NCI-H2196 (cell line): ENCODE measurements around the gene FZR1.
"Not testable (repeated sequence)": the region's sequence is repeated elsewhere in the genome, so short reads cannot be mapped to it uniquely, and the experiment has no call there.

Source experiments
- DNase-seq: peaks from one replicate; lab custom pipeline; 2025; ENCODE audit not compliant: unreplicated experiment; lab: John Stamatoyannopoulos, UW

Gene FZR1

DNA sequence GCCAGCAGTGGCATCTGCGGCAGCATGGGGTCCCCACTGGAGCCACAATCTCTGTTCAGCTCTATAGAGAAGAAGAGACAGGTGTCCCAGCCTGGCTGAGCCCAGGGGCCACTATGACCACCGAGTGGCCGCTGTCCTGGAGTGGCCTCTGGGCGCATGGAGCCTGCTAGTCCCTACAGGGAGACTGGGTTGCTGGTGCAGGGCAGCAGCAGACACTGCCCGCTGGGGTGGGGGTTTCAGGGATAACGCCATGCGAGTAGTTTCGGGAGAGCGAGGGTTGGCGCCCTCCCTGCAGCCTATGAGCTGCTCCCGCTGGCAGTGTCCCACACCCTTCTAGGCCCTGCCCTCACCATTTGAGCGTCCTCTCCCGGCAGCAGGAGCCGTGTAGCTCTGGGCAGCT is 22.0 kb downstream of the FZR1 start:
- DNase-seq: no peak

DNA sequence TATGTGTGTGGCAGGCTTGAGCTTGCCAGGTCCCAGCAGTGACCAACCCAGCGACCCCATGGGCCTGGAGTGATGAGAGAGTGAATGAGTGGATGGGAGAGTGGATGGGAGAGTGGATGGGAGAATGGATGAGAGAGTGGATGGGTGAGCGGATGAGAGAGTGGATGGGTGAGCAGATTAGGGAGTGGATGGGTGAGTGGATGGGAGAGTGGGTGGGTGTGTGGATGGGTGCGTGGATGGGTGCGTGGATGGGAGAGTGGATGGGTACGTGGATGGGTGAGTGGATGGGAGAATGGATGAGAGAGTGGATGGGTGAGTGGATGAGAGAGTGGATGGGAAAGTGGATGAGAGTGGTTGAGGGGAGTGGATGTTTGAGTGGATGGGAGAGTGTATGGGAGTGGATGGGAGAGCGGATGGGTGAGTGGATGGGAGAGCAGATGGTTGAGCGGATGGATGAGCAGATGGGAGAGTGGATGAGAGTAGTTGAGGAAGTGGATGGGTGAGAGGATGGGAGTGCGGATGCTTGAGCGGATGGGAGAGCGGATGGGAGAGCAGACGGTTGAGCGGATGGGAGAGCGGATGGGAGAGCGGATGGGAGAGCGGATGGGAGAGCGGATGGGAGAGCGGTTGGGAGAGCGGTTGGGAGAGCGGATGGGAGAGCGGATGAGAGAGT is 22.6 kb downstream of the FZR1 start:
- DNase-seq: no peak

DNA sequence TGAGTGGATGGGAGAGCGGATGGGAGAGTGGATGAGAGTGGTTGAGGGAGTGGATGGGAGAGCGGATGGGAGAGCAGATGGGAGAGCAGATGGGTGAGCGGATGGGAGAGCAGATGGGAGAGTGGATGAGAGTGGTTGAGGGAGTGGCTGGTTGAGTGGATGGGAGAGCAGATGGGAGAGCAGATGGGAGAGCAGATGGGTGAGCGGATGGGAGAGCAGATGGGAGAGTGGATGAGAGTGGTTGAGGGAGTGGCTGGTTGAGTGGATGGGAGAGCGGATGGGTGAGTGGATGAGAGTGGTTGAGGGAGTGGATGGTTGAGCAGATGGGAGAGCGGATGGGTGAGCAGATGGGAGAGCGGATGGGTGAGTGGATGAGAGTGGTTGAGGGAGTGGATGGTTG is 23.2 kb downstream of the FZR1 start:
- DNase-seq: not testable (repeated sequence)

- no peak for DNase-seq
Observed at GRCh38 chr19:3530389-3530788, 24.3 kb downstream of the FZR1 start.

DNA sequence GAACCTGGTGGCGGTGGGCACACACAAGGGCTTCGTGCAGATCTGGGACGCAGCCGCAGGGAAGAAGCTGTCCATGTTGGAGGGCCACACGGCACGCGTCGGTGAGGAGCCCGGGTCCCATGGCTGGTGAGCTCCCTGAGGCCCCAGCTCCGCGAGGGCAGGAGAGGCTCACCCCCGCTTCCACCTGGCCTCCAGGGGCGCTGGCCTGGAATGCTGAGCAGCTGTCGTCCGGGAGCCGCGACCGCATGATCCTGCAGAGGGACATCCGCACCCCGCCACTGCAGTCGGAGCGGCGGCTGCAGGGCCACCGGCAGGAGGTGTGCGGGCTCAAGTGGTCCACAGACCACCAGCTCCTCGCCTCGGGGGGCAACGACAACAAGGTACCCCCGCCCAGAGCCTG is 25.6 kb downstream of the FZR1 start:
- no peak for DNase-seq

DNA sequence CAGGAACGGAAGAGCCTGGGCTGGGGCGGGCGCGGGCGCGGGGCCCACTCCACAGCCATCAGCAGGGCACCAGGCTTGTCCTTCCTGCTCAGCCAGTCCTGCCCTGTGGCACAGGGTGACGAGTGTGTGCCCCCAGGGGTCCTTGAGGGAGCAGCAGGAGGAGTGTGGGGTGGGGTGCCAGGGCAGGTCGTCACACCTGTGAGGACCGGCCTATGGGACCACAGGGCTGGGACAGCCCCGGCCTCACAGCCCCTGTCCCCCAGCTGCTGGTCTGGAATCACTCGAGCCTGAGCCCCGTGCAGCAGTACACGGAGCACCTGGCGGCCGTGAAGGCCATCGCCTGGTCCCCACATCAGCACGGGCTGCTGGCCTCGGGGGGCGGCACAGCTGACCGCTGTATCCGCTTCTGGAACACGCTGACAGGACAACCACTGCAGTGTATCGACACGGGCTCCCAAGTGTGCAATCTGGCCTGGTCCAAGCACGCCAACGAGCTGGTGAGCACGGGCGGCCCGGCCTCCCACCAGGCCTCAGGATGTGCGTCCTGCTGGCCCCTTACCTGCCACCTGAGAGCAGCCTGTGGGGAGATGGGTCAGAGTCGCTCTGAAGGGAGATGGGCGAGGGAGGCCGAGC is 26.2 kb downstream of the FZR1 start:
- no peak for DNase-seq

- no peak for DNase-seq
Observed at GRCh38 chr19:3533033-3533432, 26.9 kb downstream of the FZR1 start.

GRCh38 chr19:3533563-3534216 is 27.6 kb downstream of the FZR1 start:
- no peak for DNase-seq

DNA sequence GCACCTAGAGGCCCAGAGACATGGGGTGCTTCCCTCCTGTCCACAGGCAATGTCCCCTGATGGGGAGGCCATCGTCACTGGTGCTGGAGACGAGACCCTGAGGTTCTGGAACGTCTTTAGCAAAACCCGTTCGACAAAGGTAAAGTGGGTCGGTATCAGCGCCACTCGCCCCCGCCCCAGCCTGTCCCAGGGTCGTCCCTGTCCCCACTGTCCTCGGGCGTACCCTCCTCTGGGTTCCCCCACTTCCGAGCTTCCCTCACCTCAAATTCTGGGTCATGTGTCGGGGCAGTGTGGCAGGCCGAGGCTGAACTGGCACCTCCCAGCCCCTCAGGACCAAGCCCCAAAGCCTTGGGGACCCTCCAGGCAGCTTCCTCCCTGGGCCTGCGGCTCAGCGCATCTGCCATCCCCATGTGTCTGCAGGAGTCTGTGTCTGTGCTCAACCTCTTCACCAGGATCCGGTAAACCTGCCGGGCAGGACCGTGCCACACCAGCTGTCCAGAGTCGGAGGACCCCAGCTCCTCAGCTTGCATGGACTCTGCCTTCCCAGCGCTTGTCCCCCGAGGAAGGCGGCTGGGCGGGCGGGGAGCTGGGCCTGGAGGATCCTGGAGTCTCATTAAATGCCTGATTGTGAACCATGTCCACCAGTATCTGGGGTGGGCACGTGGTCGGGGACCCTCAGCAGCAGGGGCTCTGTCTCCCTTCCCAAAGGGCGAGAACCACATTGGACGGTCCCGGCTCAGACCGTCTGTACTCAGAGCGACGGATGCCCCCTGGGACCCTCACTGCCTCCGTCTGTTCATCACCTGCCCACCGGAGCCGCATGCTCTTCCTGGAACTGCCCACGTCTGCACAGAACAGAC is 28.5 kb downstream of the FZR1 start:
- DNase-seq: no peak

DNA sequence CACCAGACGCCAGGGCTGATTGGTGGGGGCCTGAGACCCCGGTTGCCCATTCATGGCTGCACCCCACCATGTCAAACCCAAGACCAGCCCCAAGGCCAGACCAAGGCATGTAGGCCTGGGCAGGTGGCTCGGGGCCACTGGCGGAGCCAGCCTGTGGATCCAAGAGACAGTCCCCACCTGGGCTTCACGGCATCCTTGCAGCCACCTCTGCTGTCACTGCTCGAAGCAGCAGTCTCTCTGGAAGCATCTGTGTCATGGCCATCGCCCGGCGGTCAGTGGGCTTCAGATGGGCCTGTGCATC is 29.1 kb downstream of the FZR1 start:
- DNase-seq: no peak

GRCh38 chr19:3535563-3535965 is 29.5 kb downstream of the FZR1 start:
- no peak for DNase-seq

GRCh38 chr19:3535981-3536380 is 29.9 kb downstream of the FZR1 start:
- no peak for DNase-seq

GRCh38 chr19:3536429-3537100 is 30.5 kb downstream of the FZR1 start:
- DNase-seq: no peak

DNA sequence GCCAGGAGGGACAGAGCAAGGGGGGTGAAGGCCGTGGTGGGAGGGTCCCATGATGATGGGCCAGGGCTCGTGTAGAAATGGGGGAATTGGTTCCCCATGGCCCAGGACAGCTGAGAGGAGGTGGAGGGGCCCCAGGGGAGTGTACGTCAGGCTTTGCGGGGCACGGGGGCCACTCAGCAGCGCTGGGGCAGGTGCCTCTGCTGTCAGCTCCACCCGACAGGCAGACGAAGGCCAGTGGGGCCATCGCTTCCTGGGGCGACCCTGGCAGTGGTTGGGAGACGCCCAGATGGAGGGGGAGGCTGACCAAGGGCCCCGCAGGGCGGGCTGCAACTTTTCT is 31.0 kb downstream of the FZR1 start:
- DNase-seq: no peak

- no peak for DNase-seq
Observed at GRCh38 chr19:3537438-3538240, 31.5 kb downstream of the FZR1 start.

DNA sequence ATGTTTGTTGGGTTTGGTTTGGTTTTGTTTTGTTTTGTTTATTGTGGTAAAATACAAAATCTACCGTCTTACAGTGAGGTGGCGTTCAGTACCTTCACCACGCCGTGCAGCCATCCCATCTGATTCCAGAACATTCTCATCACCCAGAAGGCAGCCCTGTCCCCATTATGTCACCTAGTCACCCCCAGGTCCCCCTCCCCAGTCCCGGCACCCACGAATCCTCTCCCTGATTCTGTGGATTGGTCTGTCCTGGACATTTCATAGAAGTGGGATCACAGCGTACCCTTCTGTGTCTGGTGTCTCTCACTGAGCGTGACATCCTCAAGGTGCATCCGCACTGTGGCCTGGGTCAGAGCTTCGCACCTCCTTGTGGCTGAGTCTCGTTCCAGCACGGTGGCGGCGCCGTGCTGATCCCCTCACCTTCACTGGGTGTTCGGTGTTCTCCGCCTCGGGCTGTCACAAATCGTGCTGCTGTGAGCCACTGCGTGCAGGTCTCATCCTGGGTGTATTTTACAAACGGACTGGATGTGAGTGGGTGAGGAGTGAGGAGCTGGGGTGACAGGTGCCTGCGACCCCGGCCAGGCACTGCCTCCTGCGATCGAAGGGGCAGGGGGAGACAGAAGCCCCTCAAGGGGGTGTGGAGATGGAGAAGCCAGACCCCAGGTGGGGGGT is 32.3 kb downstream of the FZR1 start:
- DNase-seq: no peak

GRCh38 chr19:3538965-3539755 is 33.0 kb downstream of the FZR1 start, which contains the start of gene TEKTIP1:
Gene TEKTIP1 (plus strand): TSS chr19:3539174. CDS start chr19:3539178, 4 bp downstream.
- DNase-seq: no peak

DNA sequence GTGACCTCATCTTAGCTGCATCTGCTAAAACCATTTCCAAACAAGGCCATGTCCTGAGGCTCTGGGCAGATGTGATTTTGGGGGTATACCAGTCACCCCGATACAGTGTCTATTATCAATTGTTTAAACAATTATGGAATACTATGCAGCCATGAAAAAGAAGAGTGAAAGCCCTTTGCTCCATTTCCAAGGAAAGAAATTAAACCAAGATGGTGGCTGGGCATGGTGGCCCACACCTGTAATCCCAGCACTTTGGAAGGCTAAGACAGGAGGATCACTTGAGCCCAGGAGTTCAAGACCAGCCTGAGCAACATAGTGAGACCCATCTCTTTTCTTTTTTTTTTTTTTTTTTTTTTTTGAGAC is 33.6 kb downstream of the FZR1 start:
- DNase-seq: no peak
